HPDE6-E6E7 (cell line): ENCODE data around the gene JAZF1.

ENCODE experiments used
- DNase-seq: peaks from one replicate; pipeline ENCODE4 v3.0.0; 2011; ENCODE audit warnings: missing footprints; ENCODE audit errors: extremely low spot score

The JAZF1 gene

GRCh38 chr7:28008911-28009310, 171.7 kb downstream of the JAZF1 start:
- no peak for DNase-seq

GRCh38 chr7:28008171-28008570, 172.4 kb downstream of the JAZF1 start:
- DNase-seq = no peak

GRCh38 chr7:28006491-28006890, 174.1 kb downstream of the JAZF1 start:
- no peak for DNase-seq

- no peak for DNase-seq
Measured at GRCh38 chr7:28005847-28006231, 174.8 kb downstream of the JAZF1 start.

- no peak for DNase-seq
Measured at GRCh38 chr7:28005075-28005846, 175.3 kb downstream of the JAZF1 start.

- DNase-seq = no peak
Measured at GRCh38 chr7:28003408-28003807, 177.2 kb downstream of the JAZF1 start.

- DNase-seq = peak; percentile 6
Measured at GRCh38 chr7:28002638-28003037, 178.0 kb downstream of the JAZF1 start.

- no peak for DNase-seq
Measured at GRCh38 chr7:28001896-28002295, 178.7 kb downstream of the JAZF1 start.

- no peak for DNase-seq
Measured at GRCh38 chr7:27999829-28000228, 180.8 kb downstream of the JAZF1 start.

GRCh38 chr7:27998382-27998781, 182.2 kb downstream of the JAZF1 start:
- DNase-seq = no peak

- DNase-seq = no peak
Measured at GRCh38 chr7:27997188-27997707, 183.3 kb downstream of the JAZF1 start.

GRCh38 chr7:27996141-27996540, 184.5 kb downstream of the JAZF1 start:
- DNase-seq = no peak

- no peak for DNase-seq
Measured at GRCh38 chr7:27995228-27995627, 185.4 kb downstream of the JAZF1 start.

GRCh38 chr7:27994639-27995038, 186.0 kb downstream of the JAZF1 start:
- DNase-seq = no peak

- no peak for DNase-seq
Measured at GRCh38 chr7:27992755-27993493, 187.7 kb downstream of the JAZF1 start.

- DNase-seq = no peak
Measured at GRCh38 chr7:27992097-27992496, 188.5 kb downstream of the JAZF1 start.

- DNase-seq = no peak
Measured at GRCh38 chr7:27991006-27991528, 189.5 kb downstream of the JAZF1 start.

- no peak for DNase-seq
Measured at GRCh38 chr7:27976531-27976930, 204.1 kb downstream of the JAZF1 start.

- DNase-seq = no peak
Measured at GRCh38 chr7:27973625-27974024, 207.0 kb downstream of the JAZF1 start.

GRCh38 chr7:27972276-27972675, 208.3 kb downstream of the JAZF1 start:
- no peak for DNase-seq

GRCh38 chr7:27971171-27971812, 209.3 kb downstream of the JAZF1 start:
- DNase-seq = no peak

- no peak for DNase-seq
Measured at GRCh38 chr7:27970350-27970749, 210.2 kb downstream of the JAZF1 start.
